ENCODE results near the gene MARCHF4. TPM values are rescaled to one million over a fixed set of nuclear protein-coding genes. Genes with fewer than 3 reads are reported as not detected.

MARCHF4 gene
- total and polyA plus RNA-seq, 2 experiments from 2014 or later, result 0.45 to 1.1 TPM

DNA sequence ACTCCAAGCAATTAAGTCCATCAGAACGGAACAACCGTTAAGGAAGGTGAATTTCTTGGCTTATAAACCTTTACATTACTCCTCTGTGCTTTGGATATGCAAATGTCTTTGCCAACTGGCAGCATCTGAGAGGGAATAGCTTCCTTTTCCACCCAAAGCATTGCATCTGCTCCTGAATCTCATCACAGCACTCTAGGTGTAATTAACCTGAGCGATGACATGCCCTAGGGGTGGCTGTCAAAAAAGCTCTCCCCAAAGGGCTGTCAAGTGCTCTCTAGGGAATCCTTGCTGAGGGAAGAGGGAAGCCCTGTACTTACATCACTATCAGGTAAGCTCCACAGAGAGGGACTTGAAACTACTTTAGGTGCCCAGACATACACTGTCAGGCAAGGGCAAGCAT lies 34.5 kb upstream of the MARCHF4 start:
- Histone ChIP-seq H3K4me3 (no peak overlapping the region), H3K9me2 (ENCODE audit: insufficient read depth) (no peaks in the 10 kb centered on the region), H3F3A (replicated peaks; ENCODE audit: low read depth) (no peaks in the 10 kb centered on the region), H3K27ac (ENCODE audit: low read depth) (no peak overlapping the region), H3K4me2 (no peak overlapping the region), H4K20me1 (replicated peaks; ENCODE audit: insufficient read depth) (no peaks in the 10 kb centered on the region), H2AFZ (no peak overlapping the region), H3K79me2 (replicated peaks; ENCODE audit: insufficient read depth) (no peaks in the 10 kb centered on the region), H3K27me3 (ENCODE audit: insufficient read depth) (no peaks in the 10 kb centered on the region; the same call in 1 of the 2 replicates), H3K36me3 (ENCODE audit: insufficient read depth) (no peaks in the 10 kb centered on the region), H3K4me1 (ENCODE audit: insufficient read depth) (peaks cover 20% of the 10 kb centered on the region; the same call in 1 of the 2 replicates)
- no peaks in the 10 kb centered on the region for H3K9me3 Mint-ChIP-seq
- no peak overlapping the region for H3K4me3 Mint-ChIP-seq
- peaks cover 33% of the 10 kb centered on the region for H3K4me1 Mint-ChIP-seq
- ATAC-seq (no peak), DNase-seq (ENCODE audit: low spot score) (no peak)
- H3K27ac Mint-ChIP-seq, result no peak overlapping the region
- H3K27me3 Mint-ChIP-seq (ENCODE audit: insufficient read depth, low read depth, poor library complexity), result peaks cover 12% of the 10 kb centered on the region
- no peak for TF ChIP-seq CTCF (conservative IDR thresholded peaks at IDR 0.05; ENCODE audit: low read depth in 2 of 2)
- TF ChIP-seq POLR2AphosphoS5 (IDR thresholded peaks at IDR 0.05; ENCODE audit: low read depth), result no peak
- TF ChIP-seq ZNF114 (CRISPR knock-in tag; IDR thresholded peaks at IDR 0.05), result no peak
- TF ChIP-seq, protein P1, sequence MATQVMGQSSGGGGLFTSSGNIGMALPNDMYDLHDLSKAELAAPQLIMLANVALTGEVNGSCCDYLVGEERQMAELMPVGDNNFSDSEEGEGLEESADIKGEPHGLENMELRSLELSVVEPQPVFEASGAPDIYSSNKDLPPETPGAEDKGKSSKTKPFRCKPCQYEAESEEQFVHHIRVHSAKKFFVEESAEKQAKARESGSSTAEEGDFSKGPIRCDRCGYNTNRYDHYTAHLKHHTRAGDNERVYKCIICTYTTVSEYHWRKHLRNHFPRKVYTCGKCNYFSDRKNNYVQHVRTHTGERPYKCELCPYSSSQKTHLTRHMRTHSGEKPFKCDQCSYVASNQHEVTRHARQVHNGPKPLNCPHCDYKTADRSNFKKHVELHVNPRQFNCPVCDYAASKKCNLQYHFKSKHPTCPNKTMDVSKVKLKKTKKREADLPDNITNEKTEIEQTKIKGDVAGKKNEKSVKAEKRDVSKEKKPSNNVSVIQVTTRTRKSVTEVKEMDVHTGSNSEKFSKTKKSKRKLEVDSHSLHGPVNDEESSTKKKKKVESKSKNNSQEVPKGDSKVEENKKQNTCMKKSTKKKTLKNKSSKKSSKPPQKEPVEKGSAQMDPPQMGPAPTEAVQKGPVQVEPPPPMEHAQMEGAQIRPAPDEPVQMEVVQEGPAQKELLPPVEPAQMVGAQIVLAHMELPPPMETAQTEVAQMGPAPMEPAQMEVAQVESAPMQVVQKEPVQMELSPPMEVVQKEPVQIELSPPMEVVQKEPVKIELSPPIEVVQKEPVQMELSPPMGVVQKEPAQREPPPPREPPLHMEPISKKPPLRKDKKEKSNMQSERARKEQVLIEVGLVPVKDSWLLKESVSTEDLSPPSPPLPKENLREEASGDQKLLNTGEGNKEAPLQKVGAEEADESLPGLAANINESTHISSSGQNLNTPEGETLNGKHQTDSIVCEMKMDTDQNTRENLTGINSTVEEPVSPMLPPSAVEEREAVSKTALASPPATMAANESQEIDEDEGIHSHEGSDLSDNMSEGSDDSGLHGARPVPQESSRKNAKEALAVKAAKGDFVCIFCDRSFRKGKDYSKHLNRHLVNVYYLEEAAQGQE (IDR thresholded peaks at IDR 0.05; ENCODE audit: unreplicated experiment), result no peak
- no peak for TF ChIP-seq EZH2phosphoT487 (IDR thresholded peaks at IDR 0.05; ENCODE audit: unreplicated experiment)
- TF ChIP-seq, protein P2, sequence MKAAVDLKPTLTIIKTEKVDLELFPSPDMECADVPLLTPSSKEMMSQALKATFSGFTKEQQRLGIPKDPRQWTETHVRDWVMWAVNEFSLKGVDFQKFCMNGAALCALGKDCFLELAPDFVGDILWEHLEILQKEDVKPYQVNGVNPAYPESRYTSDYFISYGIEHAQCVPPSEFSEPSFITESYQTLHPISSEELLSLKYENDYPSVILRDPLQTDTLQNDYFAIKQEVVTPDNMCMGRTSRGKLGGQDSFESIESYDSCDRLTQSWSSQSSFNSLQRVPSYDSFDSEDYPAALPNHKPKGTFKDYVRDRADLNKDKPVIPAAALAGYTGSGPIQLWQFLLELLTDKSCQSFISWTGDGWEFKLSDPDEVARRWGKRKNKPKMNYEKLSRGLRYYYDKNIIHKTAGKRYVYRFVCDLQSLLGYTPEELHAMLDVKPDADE (IDR thresholded peaks at IDR 0.05), result no peak
- TF ChIP-seq ZNF331 (CRISPR knock-in tag; IDR thresholded peaks at IDR 0.05; ENCODE audit: low read depth), result no peak
- no peaks in the 10 kb centered on the region for H3K36me3 Mint-ChIP-seq (ENCODE audit: low read depth)

- Mint-ChIP-seq H3K4me1 (peaks cover 30% of the 10 kb centered on the region), H3K36me3 (ENCODE audit: low read depth) (no peaks in the 10 kb centered on the region), H3K27ac (no peak overlapping the region), H3K4me3 (no peak overlapping the region), H3K27me3 (ENCODE audit: insufficient read depth, low read depth, poor library complexity) (peaks cover 12% of the 10 kb centered on the region), H3K9me3 (no peaks in the 10 kb centered on the region)
- Histone ChIP-seq H3K9me2 (ENCODE audit: insufficient read depth) (no peaks in the 10 kb centered on the region), H3K27me3 (ENCODE audit: insufficient read depth) (no peaks in the 10 kb centered on the region; the same call in 1 of the 2 replicates), H3K36me3 (ENCODE audit: insufficient read depth) (no peaks in the 10 kb centered on the region), H3F3A (replicated peaks; ENCODE audit: low read depth) (no peaks in the 10 kb centered on the region), H2AFZ (peak overlapping the region; percentile 74; the same call in 1 of the 2 replicates), H3K4me3 (no peak overlapping the region), H3K4me1 (ENCODE audit: insufficient read depth) (peaks cover 15% of the 10 kb centered on the region; the same call in 1 of the 2 replicates), H3K27ac (ENCODE audit: low read depth) (no peak overlapping the region), H4K20me1 (replicated peaks; ENCODE audit: insufficient read depth) (no peaks in the 10 kb centered on the region), H3K4me2 (no peak overlapping the region), H3K79me2 (replicated peaks; ENCODE audit: insufficient read depth) (no peaks in the 10 kb centered on the region)
- no peak for DNase-seq (ENCODE audit: low spot score)
- ATAC-seq, result no peak
- TF ChIP-seq NANOG (IDR thresholded peaks at IDR 0.05; ENCODE audit: borderline replicate concordance), result no peak
- no peak for TF ChIP-seq CTCF (conservative IDR thresholded peaks at IDR 0.05; ENCODE audit: low read depth in 2 of 2)
- no peak for TF ChIP-seq ZNF114 (CRISPR knock-in tag; IDR thresholded peaks at IDR 0.05)
- TF ChIP-seq ZNF331 (CRISPR knock-in tag; IDR thresholded peaks at IDR 0.05; ENCODE audit: low read depth), result no peak
- TF ChIP-seq, protein P2 (IDR thresholded peaks at IDR 0.05), result no peak
- no peak for TF ChIP-seq EZH2 (IDR thresholded peaks at IDR 0.05; ENCODE audit: low read depth, unreplicated experiment)
- no peak for TF ChIP-seq POLR2AphosphoS5 (IDR thresholded peaks at IDR 0.05; ENCODE audit: low read depth)
- TF ChIP-seq, protein P1 (IDR thresholded peaks at IDR 0.05; ENCODE audit: unreplicated experiment), result no peak
Observed at GRCh38 chr2:216405588-216405987, 33.3 kb upstream of the MARCHF4 start.
